Duodenal mucosa (tissue), 2 donors: ENCODE results near the gene POR.

ENCODE experiments used
- H3K27ac ChIP-seq: one replicate; pipeline ENCODE4 v1.7.0; 2013; ENCODE audit warnings: low read depth, low read length
- H3K27me3 ChIP-seq, 2 donors: one replicate each; pipeline ENCODE4 v1.7.0; 2013; ENCODE audit warnings: low read length in 2 of 2, control low read depth in 1 of 2; ENCODE audit not compliant: insufficient read depth in 2 of 2, control insufficient read depth in 1 of 2
- H3K36me3 ChIP-seq, 2 donors: one replicate each; pipeline ENCODE4 v1.7.0; 2013; ENCODE audit warnings: low read length in 2 of 2, control low read depth in 1 of 2; ENCODE audit not compliant: insufficient read depth in 2 of 2, control insufficient read depth in 1 of 2
- H3K4me1 ChIP-seq, 2 donors: one replicate each; pipeline ENCODE4 v1.7.0; 2013; ENCODE audit warnings: low read length in 2 of 2, control low read depth in 1 of 2; ENCODE audit not compliant: insufficient read depth in 2 of 2, control insufficient read depth in 1 of 2
- H3K4me3 ChIP-seq, 2 donors: one replicate each; pipeline ENCODE4 v1.7.0; 2013; ENCODE audit warnings: low read length in 2 of 2, low read depth in 1 of 2
- H3K9ac ChIP-seq, 2 donors: one replicate each; pipeline ENCODE4 v1.7.0; 2013; ENCODE audit warnings: low read length in 2 of 2, low read depth in 1 of 2
- H3K9me3 ChIP-seq, 2 donors: one replicate each; pipeline ENCODE4 v1.7.0; 2013; ENCODE audit warnings: low read length in 2 of 2, control low read depth in 1 of 2; ENCODE audit not compliant: control insufficient read depth in 1 of 2

The POR gene

GRCh38 chr7:75916259-75916658, 1.3 kb downstream of the POR start:
- H3K4me3 ChIP-seq: peak overlapping the region; percentile 91 to 93
- H3K9me3 ChIP-seq: no peaks in the 10 kb centered on the region
- H3K36me3 ChIP-seq: no peaks in the 10 kb centered on the region
- peak overlapping the region; percentile 95 to 96 for H3K9ac ChIP-seq
- H3K27me3 ChIP-seq: no peaks in the 10 kb centered on the region
- peaks cover 31 to 38% of the 10 kb centered on the region in 2 donors for H3K4me1 ChIP-seq
- H3K27ac ChIP-seq: no peak overlapping the region

- Histone ChIP-seq H3K27me3 (no peaks in the 10 kb centered on the region), H3K9me3 (no peaks in the 10 kb centered on the region), H3K27ac (no peak overlapping the region), H3K4me1 (peaks cover 31 to 38% of the 10 kb centered on the region in 2 donors), H3K4me3 (peak overlapping the region; percentile 91 to 93), H3K9ac (peak overlapping the region in 1 of 2 donors; percentile 96), H3K36me3 (no peaks in the 10 kb centered on the region)
Measured at GRCh38 chr7:75916685-75917634, 2.0 kb downstream of the POR start.

- Histone ChIP-seq H3K9me3 (no peaks in the 10 kb centered on the region), H3K36me3 (peaks cover 0 to 2% of the 10 kb centered on the region in 2 donors), H3K9ac (no peak overlapping the region), H3K4me3 (no peak overlapping the region), H3K27me3 (no peaks in the 10 kb centered on the region), H3K27ac (no peak overlapping the region), H3K4me1 (peaks cover 24 to 40% of the 10 kb centered on the region in 2 donors)
Measured at GRCh38 chr7:75920431-75921161, 5.6 kb downstream of the POR start.

GRCh38 chr7:75921479-75921878, 6.5 kb downstream of the POR start:
- no peaks in the 10 kb centered on the region for H3K9me3 ChIP-seq
- H3K36me3 ChIP-seq: peaks cover 0 to 2% of the 10 kb centered on the region in 2 donors
- H3K4me3 ChIP-seq: no peak overlapping the region
- H3K27ac ChIP-seq: no peak overlapping the region
- H3K9ac ChIP-seq: no peak overlapping the region
- peaks cover 16 to 33% of the 10 kb centered on the region in 2 donors for H3K4me1 ChIP-seq
- H3K27me3 ChIP-seq: no peaks in the 10 kb centered on the region

GRCh38 chr7:75922966-75923603, 8.1 kb downstream of the POR start:
- Histone ChIP-seq H3K9me3 (no peaks in the 10 kb centered on the region), H3K4me1 (peaks cover 7 to 29% of the 10 kb centered on the region in 2 donors)

GRCh38 chr7:75924256-75924655, 9.3 kb downstream of the POR start:
- Histone ChIP-seq H3K9me3 (no peaks in the 10 kb centered on the region), H3K4me3 (no peak overlapping the region), H3K27me3 (no peaks in the 10 kb centered on the region), H3K36me3 (peaks cover 2 to 4% of the 10 kb centered on the region in 2 donors), H3K9ac (no peak overlapping the region), H3K4me1 (peaks cover 7 to 19% of the 10 kb centered on the region in 2 donors), H3K27ac (no peak overlapping the region)

More at GRCh38 chr7:75922966-75923603, 8.1 kb downstream of the POR start:
- no peak overlapping the region for H3K4me3 ChIP-seq
- H3K36me3 ChIP-seq: peaks cover 0 to 2% of the 10 kb centered on the region in 2 donors
- no peak overlapping the region for H3K9ac ChIP-seq
- no peaks in the 10 kb centered on the region for H3K27me3 ChIP-seq
- H3K27ac ChIP-seq: no peak overlapping the region

DNA sequence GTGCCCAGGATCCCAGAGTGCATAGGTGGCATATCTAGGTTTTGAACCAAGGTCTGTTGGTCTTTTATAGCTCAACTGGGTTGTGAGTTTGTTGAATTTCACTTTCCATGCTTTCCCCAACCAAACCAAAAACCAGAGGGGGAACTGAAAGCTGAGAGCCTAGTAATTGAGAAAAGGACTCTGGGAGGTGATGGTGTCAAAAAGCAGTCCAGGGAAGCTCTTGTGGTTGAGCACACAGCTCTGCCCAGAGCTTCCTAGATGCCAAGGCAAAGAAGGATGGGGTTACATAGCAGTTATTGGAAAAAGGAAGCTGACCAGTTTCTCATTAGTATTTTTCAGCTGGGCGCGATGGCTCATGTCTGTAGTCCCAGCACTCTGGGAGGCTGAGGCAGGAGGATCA, 9.9 kb downstream of the POR start:
- Histone ChIP-seq H3K9ac (no peak overlapping the region), H3K4me3 (no peak overlapping the region)

DNA sequence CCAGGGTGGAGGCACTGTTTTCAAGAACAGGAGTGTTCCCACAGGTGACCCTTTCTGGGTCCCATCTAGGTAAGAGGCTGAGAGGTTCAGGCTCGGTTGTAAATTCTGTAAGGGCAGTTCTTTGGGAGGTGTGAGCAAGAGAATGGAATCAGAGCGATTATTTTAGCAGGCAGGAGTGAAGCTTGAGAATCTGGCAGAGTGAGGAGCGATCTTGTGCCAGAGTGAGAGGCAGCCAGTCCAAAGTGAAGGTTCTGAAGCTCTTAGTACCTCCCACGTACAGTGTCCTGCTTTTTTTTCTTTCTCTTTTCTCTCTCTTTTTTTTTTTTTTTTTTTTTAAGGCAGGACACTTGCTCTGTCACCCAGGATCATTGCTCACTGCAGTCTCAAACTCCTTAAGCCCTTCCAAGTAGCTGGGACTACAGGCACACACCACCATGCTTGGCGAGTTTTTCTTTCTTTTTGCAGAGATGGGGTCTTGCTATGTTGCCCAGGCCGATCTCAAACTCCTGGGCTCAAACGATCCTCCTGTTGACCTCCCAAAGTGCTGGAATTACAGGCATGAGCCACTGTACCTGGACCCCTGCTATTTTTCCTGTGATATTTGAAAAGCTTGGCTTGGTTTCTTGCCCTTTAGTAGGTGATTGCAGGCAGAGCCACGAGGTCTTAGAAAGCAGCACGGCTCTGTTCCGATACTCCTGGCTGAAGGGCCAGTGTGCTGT, 10.9 kb downstream of the POR start:
- no peaks in the 10 kb centered on the region for H3K9me3 ChIP-seq
- H3K27ac ChIP-seq: no peak overlapping the region
- H3K9ac ChIP-seq: no peak overlapping the region
- peaks cover 2 to 7% of the 10 kb centered on the region in 2 donors for H3K36me3 ChIP-seq
- H3K4me3 ChIP-seq: no peak overlapping the region
- H3K4me1 ChIP-seq: peaks cover 1 to 8% of the 10 kb centered on the region in 2 donors
- no peaks in the 10 kb centered on the region for H3K27me3 ChIP-seq

More for the DNA sequence above, 9.9 kb downstream of the POR start:
- H3K36me3 ChIP-seq: peaks cover 2 to 7% of the 10 kb centered on the region in 2 donors
- no peaks in the 10 kb centered on the region for H3K27me3 ChIP-seq
- peaks cover 7 to 14% of the 10 kb centered on the region in 2 donors for H3K4me1 ChIP-seq
- no peaks in the 10 kb centered on the region for H3K9me3 ChIP-seq
- no peak overlapping the region for H3K27ac ChIP-seq

DNA sequence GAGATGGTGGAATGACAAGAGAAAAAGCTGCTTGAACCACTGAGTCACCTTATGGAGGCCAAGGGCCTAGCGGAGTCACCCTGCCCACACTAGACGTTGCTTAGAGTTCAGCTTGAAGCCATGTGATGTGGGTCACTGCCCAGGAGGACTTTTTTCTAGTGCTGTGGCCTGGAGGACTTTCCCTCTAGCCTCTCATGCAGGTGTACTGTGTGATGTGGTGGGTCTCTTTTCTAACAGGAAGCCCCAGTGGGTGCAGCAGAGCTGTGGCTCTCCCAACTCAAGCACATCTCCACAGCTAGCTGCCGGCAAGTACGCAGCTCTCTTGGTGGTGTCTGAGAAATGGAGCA, 13.6 kb downstream of the POR start:
- Histone ChIP-seq H3K9ac (no peak overlapping the region), H3K27me3 (no peaks in the 10 kb centered on the region), H3K36me3 (peaks cover 0 to 7% of the 10 kb centered on the region in 2 donors), H3K27ac (no peak overlapping the region), H3K4me1 (peaks cover 0 to under 1% of the 10 kb centered on the region in 2 donors), H3K9me3 (no peaks in the 10 kb centered on the region), H3K4me3 (no peak overlapping the region)
